Esophagus squamous epithelium (tissue), 5 donors: ENCODE data around the gene STARD3. TPM values are rescaled to one million over a fixed set of nuclear protein-coding genes. Genes with fewer than 3 reads are reported as not detected.
"Not testable (repeated sequence)": the region's sequence is repeated elsewhere in the genome, so short reads cannot be mapped to it uniquely, and the experiment has no call there.

Source experiments
- DNase-seq: peaks from one replicate; lab custom pipeline; 2025; lab: John Stamatoyannopoulos, UW
- H3K27ac ChIP-seq, 4 donors: fragments of 200-600 bp; sonication (generic); one replicate each; pipeline ENCODE4 v1.5.1; 2016 to 2019; ENCODE audit warnings: mild to moderate bottlenecking in 1 of 4
- H3K27me3 ChIP-seq, 4 donors: fragments of 200-600 bp; sonication (generic); 1 replicate in 3 of 4; 2 replicates in 1 of 4; pipeline versions ENCODE4 v1.5.1 to v1.6.0; 2017 to 2021; ENCODE audit warnings: antibody characterized with exemption in 1 of 4
- H3K36me3 ChIP-seq, 3 donors: fragments of 200-600 bp; sonication (generic); one replicate each; pipeline ENCODE4 v1.5.1; 2016 to 2019
- H3K4me1 ChIP-seq, 3 donors: fragments of 200-600 bp; sonication (generic); one replicate each; pipeline ENCODE4 v1.5.1; 2017 to 2019
- H3K4me3 ChIP-seq, 4 donors: fragments of 200-600 bp; sonication (generic); 1 replicate in 3 of 4; 2 replicates in 1 of 4; pipeline ENCODE4 v1.5.1; 2016 to 2019; ENCODE audit warnings: mild to moderate bottlenecking in 2 of 4, moderate library complexity in 1 of 4
- H3K9me3 ChIP-seq, 3 donors: fragments of 200-600 bp; sonication (generic); one replicate each; pipeline ENCODE4 v1.5.1; 2016 to 2019
- POLR2A ChIP-seq, 4 donors: fragments of 450-650 bp; IDR thresholded peaks; one replicate each; pipeline ENCODE4 v1.6.1; 2017; ENCODE audit warnings: antibody characterized with exemption in 4 of 4, mild to moderate bottlenecking in 4 of 4, moderate library complexity in 3 of 4
- WGBS, 2 donors: methylation state at CpG; one replicate each; pipeline ENCODE4 v1.1.5; 2018; 5-methylcytosine and 5-hydroxymethylcytosine counted together
- intact Hi-C: fragments of 100-400 bp; cut with DNase I; formaldehyde crosslinking; loops from one replicate; pipeline ENCODE4 v1.15.0; 2022
- total RNA-seq, 4 donors: library from RNA; depleted of rRNA; stranded (reverse); fragments of >200 nt; gene quantifications; one replicate each; pipeline ENCODE4 v1.1.0, GENCODE V29; 2016
- TF ChIP-seq, protein P1 (sequence below), 6 experiments: fragments of 450-650 bp in 4 of 6; fragments of 200-600 bp in 2 of 6; sonication (generic) in 2 of 6; IDR thresholded peaks; one replicate each; pipeline ENCODE4 v1.5.1; 2016 to 2019; ENCODE audit warnings: antibody characterized with exemption in 6 of 6, mild to moderate bottlenecking in 4 of 6, moderate library complexity in 4 of 6
- donor health status: DM: yes; HTN: yes; CAD: no.

The STARD3 gene
- total RNA-seq, 4 donors from 2014 or later: 27.3 to 46.7 (median 33.4) TPM

DNA sequence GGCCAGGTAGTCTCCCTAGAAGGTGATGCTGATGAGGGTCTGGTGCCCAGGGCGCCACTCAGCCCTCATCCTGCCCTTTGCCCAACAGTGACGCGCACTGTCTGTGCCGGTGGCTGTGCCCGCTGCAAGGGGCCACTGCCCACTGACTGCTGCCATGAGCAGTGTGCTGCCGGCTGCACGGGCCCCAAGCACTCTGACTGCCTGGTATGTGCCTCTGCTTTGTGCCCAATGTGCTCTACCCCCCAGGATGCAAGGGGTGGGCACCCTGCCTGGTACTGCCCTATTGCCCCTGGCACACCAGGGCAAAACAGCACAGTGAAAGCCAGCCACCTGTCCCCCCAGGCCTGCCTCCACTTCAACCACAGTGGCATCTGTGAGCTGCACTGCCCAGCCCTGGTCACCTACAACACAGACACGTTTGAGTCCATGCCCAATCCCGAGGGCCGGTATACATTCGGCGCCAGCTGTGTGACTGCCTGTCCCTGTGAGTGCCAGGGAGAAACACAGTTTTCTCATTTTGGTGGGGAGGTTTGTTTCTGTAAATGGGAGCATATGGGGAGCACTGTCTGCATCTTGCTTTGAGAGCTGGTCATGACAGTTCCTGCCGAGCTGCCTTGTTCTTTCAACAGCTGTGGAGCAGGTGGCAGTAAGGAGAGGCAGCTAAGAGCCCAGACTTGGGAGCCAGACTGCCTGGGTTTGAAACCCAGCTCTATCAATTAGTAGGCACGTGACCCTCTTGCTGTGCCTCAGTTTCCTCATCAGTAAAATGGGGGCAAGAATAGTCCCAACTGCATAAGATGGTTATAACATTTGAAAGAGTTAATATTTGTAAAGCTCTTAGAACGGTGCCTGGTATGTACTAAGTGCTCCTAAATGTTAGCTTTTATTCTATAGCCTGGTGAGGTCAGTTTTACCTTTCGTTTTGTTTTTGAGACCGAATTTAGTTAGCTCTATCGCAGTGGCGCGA, 73.3 kb downstream of the STARD3 start:
- Histone ChIP-seq H3K27me3 (no peaks in the 10 kb centered on the region), H3K4me3 (no peak overlapping the region), H3K9me3 (no peaks in the 10 kb centered on the region), H3K36me3 (peaks cover 19 to 87% (median 25%) of the 10 kb centered on the region in 3 donors), H3K4me1 (peaks cover 6 to 44% (median 17%) of the 10 kb centered on the region in 3 donors), H3K27ac (no peak overlapping the region)
- TF ChIP-seq, protein P1, sequence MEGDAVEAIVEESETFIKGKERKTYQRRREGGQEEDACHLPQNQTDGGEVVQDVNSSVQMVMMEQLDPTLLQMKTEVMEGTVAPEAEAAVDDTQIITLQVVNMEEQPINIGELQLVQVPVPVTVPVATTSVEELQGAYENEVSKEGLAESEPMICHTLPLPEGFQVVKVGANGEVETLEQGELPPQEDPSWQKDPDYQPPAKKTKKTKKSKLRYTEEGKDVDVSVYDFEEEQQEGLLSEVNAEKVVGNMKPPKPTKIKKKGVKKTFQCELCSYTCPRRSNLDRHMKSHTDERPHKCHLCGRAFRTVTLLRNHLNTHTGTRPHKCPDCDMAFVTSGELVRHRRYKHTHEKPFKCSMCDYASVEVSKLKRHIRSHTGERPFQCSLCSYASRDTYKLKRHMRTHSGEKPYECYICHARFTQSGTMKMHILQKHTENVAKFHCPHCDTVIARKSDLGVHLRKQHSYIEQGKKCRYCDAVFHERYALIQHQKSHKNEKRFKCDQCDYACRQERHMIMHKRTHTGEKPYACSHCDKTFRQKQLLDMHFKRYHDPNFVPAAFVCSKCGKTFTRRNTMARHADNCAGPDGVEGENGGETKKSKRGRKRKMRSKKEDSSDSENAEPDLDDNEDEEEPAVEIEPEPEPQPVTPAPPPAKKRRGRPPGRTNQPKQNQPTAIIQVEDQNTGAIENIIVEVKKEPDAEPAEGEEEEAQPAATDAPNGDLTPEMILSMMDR (IDR thresholded peaks at IDR 0.05): no peak
- TF ChIP-seq POLR2A (IDR thresholded peaks at IDR 0.05): no peak
- WGBS, 2 donors: 86 to 93% methylated on average over 7 to 13 of the region's 20 CpGs
- DNase-seq: no peak
- intact Hi-C loops: no loop called here

- 81 to 83% methylated on average over 11 of the region's 11 CpGs for whole genome bisulfite sequencing, 2 donors
- H3K27ac ChIP-seq, DNase-seq, H3K27me3 ChIP-seq, intact Hi-C loops, H3K9me3 ChIP-seq, H3K4me3 ChIP-seq: not testable (repeated sequence)
- Histone ChIP-seq H3K36me3 (peaks cover 25 to 95% (median 27%) of the 10 kb centered on the region in 3 donors), H3K4me1 (peaks cover 11 to 44% (median 19%) of the 10 kb centered on the region in 3 donors)
These were observed 74.1 kb downstream of the STARD3 start for GRCh38 chr17:39711071-39711470.

- no peak for DNase-seq
- peaks cover 17 to 44% (median 17%) of the 10 kb centered on the region in 3 donors for H3K4me1 ChIP-seq
- TF ChIP-seq, protein P1 (IDR thresholded peaks at IDR 0.05): no peak
- no peak for TF ChIP-seq POLR2A (IDR thresholded peaks at IDR 0.05)
- H3K36me3 ChIP-seq: peaks cover 25 to 100% (median 29%) of the 10 kb centered on the region in 3 donors
- no peak overlapping the region for H3K27ac ChIP-seq
- H3K9me3 ChIP-seq: no peaks in the 10 kb centered on the region
- 98 to 100% methylated on average over 1 to 7 of the region's 10 CpGs for WGBS, 2 donors
- intact Hi-C loops: no loop called here
- H3K27me3 ChIP-seq: no peaks in the 10 kb centered on the region
- no peak overlapping the region for H3K4me3 ChIP-seq
These were observed 74.9 kb downstream of the STARD3 start for GRCh38 chr17:39711851-39712250.

Other genes starting within 250 kb of the STARD3 start
- 10 to 100 TPM in 1 of 4 donors, 1 to 10 TPM in 3; 5.0 to 10.3 (median 6.8) TPM for gene FBXL20, start 235.5 kb upstream of the STARD3 start, total RNA-seq
- 10 to 100 TPM; 11.2 to 22.9 (median 16.1) TPM for gene MED1, start 185.9 kb upstream of the STARD3 start, total RNA-seq
- 10 to 100 TPM; 22.9 to 47.3 (median 33.5) TPM for gene CDK12, start 175.7 kb upstream of the STARD3 start, total RNA-seq
- not detected for gene NEUROD2, start 29.2 kb upstream of the STARD3 start, total RNA-seq
- gene PPP1R1B, start 10.2 kb upstream of the STARD3 start, total RNA-seq: 1 to 10 TPM in 2 of 4 donors, under 1 TPM in 2; 0.23 to 4.8 (median 2.4) TPM
- under 1 TPM; 0.11 to 0.57 (median 0.29) TPM for gene TCAP, start 28.2 kb downstream of the STARD3 start, total RNA-seq
- gene PNMT, start 31.3 kb downstream of the STARD3 start, total RNA-seq: 1 to 10 TPM in 2 of 4 donors, under 1 TPM in 2; 0.26 to 8.4 (median 1.3) TPM
- 10 to 100 TPM; 10.7 to 34.2 (median 19.2) TPM for gene PGAP3, start 50.9 kb downstream of the STARD3 start, total RNA-seq
- gene ERBB2, start 62.9 kb downstream of the STARD3 start, total RNA-seq: 100 to 1,000 TPM in 1 of 4 donors, 10 to 100 TPM in 3; 75.2 to 170 (median 86.5) TPM
- gene MIEN1, start 93.4 kb downstream of the STARD3 start, total RNA-seq: 10 to 100 TPM; 44.4 to 55.2 (median 53.2) TPM
- gene GRB7, start 100.8 kb downstream of the STARD3 start, total RNA-seq: 10 to 100 TPM; 25.1 to 62.1 (median 55.9) TPM
- 1 to 10 TPM; 2.1 to 9.0 (median 3.8) TPM for gene IKZF3, start 227.2 kb downstream of the STARD3 start, total RNA-seq
- not detected for gene ZPBP2, start 231.1 kb downstream of the STARD3 start, total RNA-seq